LNCAP (cell line): ENCODE data around the gene LRRC72.

Experiments used
- CTCF ChIP-seq: fragments of 450-650 bp; IDR thresholded peaks from 2 replicates; pipeline ENCODE4 v1.5.1; 2017; ENCODE audit warnings: mild to moderate bottlenecking

Gene LRRC72

DNA sequence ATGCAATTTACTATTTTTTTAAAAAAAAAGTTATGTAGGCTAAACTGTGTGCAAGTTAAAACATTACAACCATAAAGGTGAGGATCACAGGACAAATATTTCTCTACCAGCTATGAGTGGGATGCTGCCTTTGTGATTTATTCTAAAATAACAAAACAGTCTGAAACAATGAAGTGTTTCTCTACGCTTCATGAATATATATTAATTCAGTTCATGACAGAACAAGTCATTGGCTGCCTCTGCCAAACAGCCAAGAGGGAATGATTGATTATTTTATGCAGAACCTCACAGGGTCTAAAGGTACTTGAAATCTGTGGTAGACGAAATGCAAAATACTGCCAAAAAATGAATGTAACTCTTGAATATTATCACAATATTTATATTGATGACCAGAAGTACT is 32.1 kb upstream of the LRRC72 start:
- no peak for TF ChIP-seq CTCF

GRCh38 chr7:16494955-16495719 is 31.5 kb upstream of the LRRC72 start:
- TF ChIP-seq CTCF: no peak

- TF ChIP-seq CTCF: no peak
Observed at GRCh38 chr7:16498122-16498521, 28.5 kb upstream of the LRRC72 start.

GRCh38 chr7:16502303-16502702 is 24.3 kb upstream of the LRRC72 start:
- no peak for TF ChIP-seq CTCF

- no peak for TF ChIP-seq CTCF
Observed at GRCh38 chr7:16504019-16504418, 22.6 kb upstream of the LRRC72 start.

GRCh38 chr7:16509829-16510228 is 16.8 kb upstream of the LRRC72 start:
- TF ChIP-seq CTCF: no peak

GRCh38 chr7:16511314-16511713 is 15.3 kb upstream of the LRRC72 start:
- TF ChIP-seq CTCF: no peak

DNA sequence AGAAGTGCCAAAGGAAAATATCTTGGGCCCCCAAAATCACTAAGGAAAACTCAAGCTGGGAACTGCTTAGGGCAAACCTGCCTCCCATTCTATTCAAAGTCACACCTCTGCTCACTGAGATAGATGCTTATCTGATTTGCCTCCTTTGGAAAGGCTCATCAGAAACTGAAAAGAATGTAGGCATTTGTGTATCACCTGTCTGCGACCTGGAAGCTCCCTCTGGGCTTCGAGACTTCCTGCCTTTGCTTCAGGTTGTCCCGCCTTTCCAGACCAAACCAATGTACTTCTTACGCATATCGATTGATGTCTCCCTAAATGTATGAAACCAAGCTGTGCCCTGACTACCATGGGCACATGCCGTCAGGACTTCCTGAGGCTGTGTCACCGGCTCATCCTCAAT is 14.5 kb upstream of the LRRC72 start:
- TF ChIP-seq CTCF: no peak
